Left lung (tissue), 10 donors: ENCODE measurements around the gene GATB. TPM values are rescaled to one million over a fixed set of nuclear protein-coding genes. Genes with fewer than 3 reads are reported as not detected.

Source experiments
- ATAC-seq: fragments of 200-7000 bp; cut with Tn5 transposase; one replicate; pipeline ENCODE4 v1.9.1; 2020; ENCODE audit warnings: moderate library complexity
- DNase-seq, 4 donors: peaks; one replicate each; pipeline ENCODE4 v3.0.0-alpha.2; 2013 to 2020
- H3K27ac ChIP-seq, 2 donors: fragments of 200-600 bp; sonication (generic) in 1 of 2; one replicate each; pipeline versions ENCODE4 v1.5.0 to v1.8.0; 2020 to 2021
- H3K27me3 ChIP-seq, 2 donors: fragments of 200-600 bp; sonication (generic) in 1 of 2; one replicate each; pipeline versions ENCODE4 v1.5.0 to v1.8.0; 2020 to 2021
- H3K36me3 ChIP-seq, 2 donors: fragments of 200-600 bp; sonication (generic) in 1 of 2; one replicate each; pipeline versions ENCODE4 v1.5.0 to v1.8.0; 2020 to 2021
- H3K4me1 ChIP-seq, 2 donors: fragments of 200-600 bp; one replicate each; pipeline ENCODE4 v1.8.0; 2021
- H3K4me3 ChIP-seq, 2 donors: fragments of 200-600 bp; sonication (generic) in 1 of 2; one replicate each; pipeline versions ENCODE4 v1.5.0 to v1.8.0; 2020 to 2021; ENCODE audit warnings: mild to moderate bottlenecking in 1 of 2
- H3K9me3 ChIP-seq, 2 donors: fragments of 200-600 bp; sonication (generic) in 1 of 2; one replicate each; pipeline versions ENCODE4 v1.5.0 to v1.8.0; 2020 to 2021
- intact Hi-C, 2 donors: fragments of 100-400 bp; cut with DNase I; formaldehyde crosslinking; loops; one replicate each; pipeline versions ENCODE4 v1.11.2 to v1.14.2; 2022
- polyA plus RNA-seq, 6 donors: library from polyadenylated mRNA; unstranded; fragments of 120-200 nt; gene quantifications; one replicate each; pipeline ENCODE4 v1.2.1, GENCODE V29; 2013; ENCODE audit not compliant: insufficient read length in 6 of 6
- total RNA-seq, 2 donors: library from RNA; stranded (reverse); fragmentation: NEBNext Ultra II Directional; extraction: Animal tissue kit (Norgen Biotek cat#: 25700); gene quantifications; one replicate each; pipeline ENCODE4 v1.2.1, GENCODE V29; 2021
- TF ChIP-seq, protein P1 (sequence below), 2 donors: fragments of 200-600 bp; sonication (generic) in 1 of 2; IDR thresholded peaks; one replicate each; pipeline versions ENCODE4 v1.5.0 to v1.8.0; 2021; ENCODE audit warnings: antibody characterized with exemption in 2 of 2
- donor health status: DM: no; HTN: yes; CAD: no.
- donor health status: DM: no; HTN: no; CAD: no.

GATB gene
- total and polyA plus RNA-seq, 8 donors, result 12.9 to 22.2 (median 18.8) TPM

GRCh38 chr4:151661873-151662272 lies 98.9 kb downstream of the GATB start:
- Histone ChIP-seq H3K4me3 (no peak overlapping the region), H3K9me3 (no peaks in the 10 kb centered on the region), H3K27ac (no peak overlapping the region), H3K4me1 (no peaks in the 10 kb centered on the region), H3K27me3 (no peaks in the 10 kb centered on the region), H3K36me3 (peaks cover 0 to 6% of the 10 kb centered on the region in 2 donors)
- ATAC-seq (no peak), DNase-seq (no peak)
- intact Hi-C loops, result no loop called here
- TF ChIP-seq, protein P1, sequence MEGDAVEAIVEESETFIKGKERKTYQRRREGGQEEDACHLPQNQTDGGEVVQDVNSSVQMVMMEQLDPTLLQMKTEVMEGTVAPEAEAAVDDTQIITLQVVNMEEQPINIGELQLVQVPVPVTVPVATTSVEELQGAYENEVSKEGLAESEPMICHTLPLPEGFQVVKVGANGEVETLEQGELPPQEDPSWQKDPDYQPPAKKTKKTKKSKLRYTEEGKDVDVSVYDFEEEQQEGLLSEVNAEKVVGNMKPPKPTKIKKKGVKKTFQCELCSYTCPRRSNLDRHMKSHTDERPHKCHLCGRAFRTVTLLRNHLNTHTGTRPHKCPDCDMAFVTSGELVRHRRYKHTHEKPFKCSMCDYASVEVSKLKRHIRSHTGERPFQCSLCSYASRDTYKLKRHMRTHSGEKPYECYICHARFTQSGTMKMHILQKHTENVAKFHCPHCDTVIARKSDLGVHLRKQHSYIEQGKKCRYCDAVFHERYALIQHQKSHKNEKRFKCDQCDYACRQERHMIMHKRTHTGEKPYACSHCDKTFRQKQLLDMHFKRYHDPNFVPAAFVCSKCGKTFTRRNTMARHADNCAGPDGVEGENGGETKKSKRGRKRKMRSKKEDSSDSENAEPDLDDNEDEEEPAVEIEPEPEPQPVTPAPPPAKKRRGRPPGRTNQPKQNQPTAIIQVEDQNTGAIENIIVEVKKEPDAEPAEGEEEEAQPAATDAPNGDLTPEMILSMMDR (IDR thresholded peaks at IDR 0.05), result no peak

- ATAC-seq, result no peak
Measured at GRCh38 chr4:151660676-151661075, 100.1 kb downstream of the GATB start.

GRCh38 chr4:151659601-151660364 lies 101.0 kb downstream of the GATB start:
- H3K27me3 ChIP-seq, result no peaks in the 10 kb centered on the region
- H3K4me3 ChIP-seq, result no peak overlapping the region
- peak in 1 of 4 donors; percentile 22 for DNase-seq
- ATAC-seq, result peak; percentile 30
- no peaks in the 10 kb centered on the region for H3K9me3 ChIP-seq
- H3K4me1 ChIP-seq, result no peaks in the 10 kb centered on the region
- peaks cover 0 to 6% of the 10 kb centered on the region in 2 donors for H3K36me3 ChIP-seq
- TF ChIP-seq, protein P1 (IDR thresholded peaks at IDR 0.05), result no peak
- intact Hi-C loops, result no loop called here
- no peak overlapping the region for H3K27ac ChIP-seq

More at GRCh38 chr4:151660676-151661075, 100.1 kb downstream of the GATB start:
- H3K36me3 ChIP-seq, result peaks cover 0 to 6% of the 10 kb centered on the region in 2 donors
- no peak overlapping the region for H3K4me3 ChIP-seq
- no peaks in the 10 kb centered on the region for H3K4me1 ChIP-seq
- no peaks in the 10 kb centered on the region for H3K9me3 ChIP-seq
- intact Hi-C loops, result no loop called here
- no peak for DNase-seq
- H3K27ac ChIP-seq, result no peak overlapping the region
- TF ChIP-seq, protein P1 (IDR thresholded peaks at IDR 0.05), result no peak
- no peaks in the 10 kb centered on the region for H3K27me3 ChIP-seq

DNA sequence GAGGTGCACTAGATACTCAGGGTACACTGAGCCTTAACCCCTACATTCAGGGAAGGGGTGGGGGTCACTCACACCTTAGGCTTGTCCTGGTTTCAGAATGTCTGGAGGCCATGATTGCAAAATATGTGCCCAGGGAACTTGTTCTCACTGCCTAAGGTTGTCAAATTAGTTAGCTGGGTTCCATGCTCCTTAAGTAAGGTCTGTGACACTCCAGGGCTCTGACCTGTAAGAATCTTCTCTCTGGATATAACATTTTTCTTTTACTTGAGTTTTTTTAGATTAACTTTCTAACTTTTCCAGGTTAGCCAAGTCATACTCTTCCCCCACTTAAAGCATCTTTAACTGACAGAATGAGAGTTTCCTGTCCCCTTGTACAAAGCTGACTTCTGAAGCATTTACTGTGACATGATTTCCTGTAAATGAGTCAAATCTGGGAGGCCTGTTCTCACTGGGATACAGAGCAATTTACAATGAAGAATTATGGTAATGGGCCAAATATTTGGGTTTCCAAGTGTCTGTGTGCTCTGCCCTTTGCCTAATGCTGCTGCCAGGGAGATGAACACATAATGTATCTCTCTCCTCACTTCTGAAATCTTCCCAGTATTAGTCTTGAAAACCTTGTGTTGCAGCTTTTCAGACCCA lies 101.7 kb downstream of the GATB start:
- TF ChIP-seq, protein P1 (IDR thresholded peaks at IDR 0.05), result no peak
- Histone ChIP-seq H3K27ac (no peak overlapping the region), H3K9me3 (no peaks in the 10 kb centered on the region), H3K27me3 (no peaks in the 10 kb centered on the region), H3K4me1 (no peaks in the 10 kb centered on the region), H3K36me3 (peaks cover 0 to 6% of the 10 kb centered on the region in 2 donors), H3K4me3 (no peak overlapping the region)
- ATAC-seq, result peak; percentile 35
- no peak for DNase-seq
- intact Hi-C loops, result no loop called here

DNA sequence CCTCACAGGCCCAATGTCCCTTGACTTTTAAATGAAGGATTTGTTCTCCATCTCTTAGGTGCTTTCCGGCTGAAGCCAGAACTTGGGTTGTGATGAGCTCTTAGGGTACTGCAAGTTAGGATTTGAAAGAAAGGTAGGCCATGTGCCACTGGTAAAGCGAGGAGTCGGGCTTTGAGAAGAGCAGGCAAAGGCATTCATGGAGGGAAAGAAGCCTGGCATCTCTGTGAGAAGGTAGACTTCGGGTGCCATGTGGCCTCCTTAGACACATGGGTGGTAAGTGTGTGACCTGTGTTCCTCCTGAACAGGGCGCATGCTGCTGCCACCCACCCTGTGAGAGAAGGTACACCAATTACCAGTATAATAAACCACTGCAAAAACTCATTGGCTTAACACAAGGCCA lies 102.9 kb downstream of the GATB start:
- Histone ChIP-seq H3K9me3 (no peaks in the 10 kb centered on the region), H3K27me3 (no peaks in the 10 kb centered on the region), H3K4me3 (no peak overlapping the region), H3K36me3 (peaks cover 0 to 6% of the 10 kb centered on the region in 2 donors), H3K4me1 (no peaks in the 10 kb centered on the region), H3K27ac (no peak overlapping the region)
- intact Hi-C loops, result no loop called here
- ATAC-seq (no peak), DNase-seq (no peak)
- TF ChIP-seq, protein P1 (IDR thresholded peaks at IDR 0.05), result no peak
